Measurements from ENCODE around the gene TOMM20.

The TOMM20 gene

GRCh38 chr1:235160957-235161684, 32.5 kb upstream of the TOMM20 start, which contains the start of gene RBM34 (continued):
- TF ChIP-seq, protein P1, sequence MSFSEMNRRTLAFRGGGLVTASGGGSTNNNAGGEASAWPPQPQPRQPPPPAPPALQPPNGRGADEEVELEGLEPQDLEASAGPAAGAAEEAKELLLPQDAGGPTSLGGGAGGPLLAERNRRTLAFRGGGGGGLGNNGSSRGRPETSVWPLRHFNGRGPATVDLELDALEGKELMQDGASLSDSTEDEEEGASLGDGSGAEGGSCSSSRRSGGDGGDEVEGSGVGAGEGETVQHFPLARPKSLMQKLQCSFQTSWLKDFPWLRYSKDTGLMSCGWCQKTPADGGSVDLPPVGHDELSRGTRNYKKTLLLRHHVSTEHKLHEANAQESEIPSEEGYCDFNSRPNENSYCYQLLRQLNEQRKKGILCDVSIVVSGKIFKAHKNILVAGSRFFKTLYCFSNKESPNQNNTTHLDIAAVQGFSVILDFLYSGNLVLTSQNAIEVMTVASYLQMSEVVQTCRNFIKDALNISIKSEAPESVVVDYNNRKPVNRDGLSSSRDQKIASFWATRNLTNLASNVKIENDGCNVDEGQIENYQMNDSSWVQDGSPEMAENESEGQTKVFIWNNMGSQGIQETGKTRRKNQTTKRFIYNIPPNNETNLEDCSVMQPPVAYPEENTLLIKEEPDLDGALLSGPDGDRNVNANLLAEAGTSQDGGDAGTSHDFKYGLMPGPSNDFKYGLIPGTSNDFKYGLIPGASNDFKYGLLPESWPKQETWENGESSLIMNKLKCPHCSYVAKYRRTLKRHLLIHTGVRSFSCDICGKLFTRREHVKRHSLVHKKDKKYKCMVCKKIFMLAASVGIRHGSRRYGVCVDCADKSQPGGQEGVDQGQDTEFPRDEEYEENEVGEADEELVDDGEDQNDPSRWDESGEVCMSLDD (tag by site-specific recombination; IDR thresholded peaks at IDR 0.05): no peak
- no peak; the same call in 1 of the 2 replicates for TF ChIP-seq REPIN1 (tag by site-specific recombination; IDR thresholded peaks at IDR 0.05; ENCODE audit: low read depth)
- no peak for TF ChIP-seq ZNF148 (tag by site-specific recombination; IDR thresholded peaks at IDR 0.05; ENCODE audit: borderline replicate concordance)
- no peak for TF ChIP-seq ZNF416 (tag by site-specific recombination; IDR thresholded peaks at IDR 0.05)
- TF ChIP-seq ZNF121 (tag by site-specific recombination; IDR thresholded peaks at IDR 0.05): no peak
- TF ChIP-seq PRDM4 (tag by site-specific recombination; IDR thresholded peaks at IDR 0.05): no peak
- TF ChIP-seq ZNF366 (tag by site-specific recombination; conservative IDR thresholded peaks at IDR 0.05): peak; percentile 97
- TF ChIP-seq ZNF501 (tag by site-specific recombination; IDR thresholded peaks at IDR 0.05): peak; percentile 99
- TF ChIP-seq ZNF2 (tag by site-specific recombination; IDR thresholded peaks at IDR 0.05): peak; percentile 88
- peak; percentile 95 for TF ChIP-seq ZNF335 (tag by site-specific recombination; conservative IDR thresholded peaks at IDR 0.05)
- TF ChIP-seq PRDM1 (tag by site-specific recombination; IDR thresholded peaks at IDR 0.05): no peak
- no peak for TF ChIP-seq ZNF654 (tag by site-specific recombination; IDR thresholded peaks at IDR 0.05; ENCODE audit: low read depth)
- TF ChIP-seq ZFP3 (tag by site-specific recombination; IDR thresholded peaks at IDR 0.05; ENCODE audit: low read depth): no peak
- no peak for TF ChIP-seq ZNF433 (tag by site-specific recombination; IDR thresholded peaks at IDR 0.05; ENCODE audit: low read depth)
- no peak for TF ChIP-seq ZNF747 (tag by site-specific recombination; IDR thresholded peaks at IDR 0.05)
- peak; percentile 85 for TF ChIP-seq PATZ1 (tag by site-specific recombination; IDR thresholded peaks at IDR 0.05)
- no peak for TF ChIP-seq ZNF174 (tag by site-specific recombination; IDR thresholded peaks at IDR 0.05)
- no peak for TF ChIP-seq ZNF133 (tag by site-specific recombination; IDR thresholded peaks at IDR 0.05)
- TF ChIP-seq ZFP69B (tag by site-specific recombination; IDR thresholded peaks at IDR 0.05): peak; percentile 55
- TF ChIP-seq ZNF529 (tag by site-specific recombination; IDR thresholded peaks at IDR 0.05; ENCODE audit: insufficient replicate concordance): no peak
- no peak for TF ChIP-seq PRDM2 (tag by site-specific recombination; IDR thresholded peaks at IDR 0.05; ENCODE audit: borderline replicate concordance)
- TF ChIP-seq ZBTB44 (tag by site-specific recombination; IDR thresholded peaks at IDR 0.05): peak; percentile 59; the same call in 1 of the 2 replicates
